Measurements from ENCODE around the gene SEZ6L2. TPM values are rescaled to one million over a fixed set of nuclear protein-coding genes. Genes with fewer than 3 reads are reported as not detected.
A peak's percentile ranks its signal among the peaks of the same experiment; 100 is the strongest.

SEZ6L2 gene
- total RNA-seq, 1 donor from 2014 or later: 0.21 TPM

DNA sequence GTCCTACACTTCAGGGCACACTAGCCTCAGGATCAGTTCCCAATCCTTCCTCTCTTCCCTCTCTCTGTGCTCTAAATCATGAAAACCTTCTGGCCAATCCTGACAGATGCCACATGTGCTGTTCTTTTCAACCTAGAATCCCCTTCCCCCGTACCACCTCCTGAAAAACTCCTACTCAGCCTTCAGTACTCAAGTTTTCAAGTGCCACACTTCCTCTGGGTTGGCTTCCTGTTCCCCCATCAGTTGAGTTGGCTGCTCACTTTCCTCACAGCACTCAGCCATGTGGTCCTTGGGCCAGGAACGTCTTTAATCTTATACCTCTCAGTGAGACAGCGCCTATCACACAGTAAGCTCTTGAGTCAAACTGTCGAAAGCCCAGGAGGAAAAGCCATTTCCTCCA is 4.2 kb upstream of the SEZ6L2 start:
- Histone ChIP-seq H3K36me3 (no peaks in the 10 kb centered on the region), H3K4me3 (no peak overlapping the region), H3K27ac (no peak overlapping the region), H3K4me1 (peaks cover 4 to 7% of the 10 kb centered on the region in 2 donors), H3K27me3 (no peaks in the 10 kb centered on the region), H3K9me3 (no peaks in the 10 kb centered on the region)
- intact Hi-C loops (cut with DNase I): no loop called here
- DNase-seq (ENCODE audit: low spot score in 2 of 2): no peak
- TF ChIP-seq, protein P1, sequence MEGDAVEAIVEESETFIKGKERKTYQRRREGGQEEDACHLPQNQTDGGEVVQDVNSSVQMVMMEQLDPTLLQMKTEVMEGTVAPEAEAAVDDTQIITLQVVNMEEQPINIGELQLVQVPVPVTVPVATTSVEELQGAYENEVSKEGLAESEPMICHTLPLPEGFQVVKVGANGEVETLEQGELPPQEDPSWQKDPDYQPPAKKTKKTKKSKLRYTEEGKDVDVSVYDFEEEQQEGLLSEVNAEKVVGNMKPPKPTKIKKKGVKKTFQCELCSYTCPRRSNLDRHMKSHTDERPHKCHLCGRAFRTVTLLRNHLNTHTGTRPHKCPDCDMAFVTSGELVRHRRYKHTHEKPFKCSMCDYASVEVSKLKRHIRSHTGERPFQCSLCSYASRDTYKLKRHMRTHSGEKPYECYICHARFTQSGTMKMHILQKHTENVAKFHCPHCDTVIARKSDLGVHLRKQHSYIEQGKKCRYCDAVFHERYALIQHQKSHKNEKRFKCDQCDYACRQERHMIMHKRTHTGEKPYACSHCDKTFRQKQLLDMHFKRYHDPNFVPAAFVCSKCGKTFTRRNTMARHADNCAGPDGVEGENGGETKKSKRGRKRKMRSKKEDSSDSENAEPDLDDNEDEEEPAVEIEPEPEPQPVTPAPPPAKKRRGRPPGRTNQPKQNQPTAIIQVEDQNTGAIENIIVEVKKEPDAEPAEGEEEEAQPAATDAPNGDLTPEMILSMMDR (IDR thresholded peaks at IDR 0.05): no peak

DNA sequence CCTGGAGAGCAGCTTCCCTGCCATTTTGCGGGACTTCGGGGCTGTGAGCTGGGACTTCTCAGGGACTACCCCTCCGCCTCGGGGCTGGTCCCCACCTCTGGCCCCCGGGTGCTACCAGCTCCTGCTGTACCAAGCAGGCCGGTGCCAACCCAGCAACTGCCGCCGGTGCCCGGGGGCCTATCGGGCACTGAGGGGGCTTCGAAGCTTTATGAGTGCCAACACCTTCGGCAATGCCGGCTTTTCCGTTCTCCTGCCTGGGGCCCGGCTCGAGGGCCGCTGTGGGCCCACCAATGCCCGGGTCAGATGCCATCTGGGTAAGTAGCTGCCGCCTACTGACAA is 2.2 kb upstream of the SEZ6L2 start:
- Histone ChIP-seq H3K36me3 (no peaks in the 10 kb centered on the region), H3K4me3 (no peak overlapping the region), H3K27ac (no peak overlapping the region), H3K27me3 (peaks cover 4% of the 10 kb centered on the region), H3K4me1 (peaks cover 4 to 7% of the 10 kb centered on the region in 2 donors), H3K9me3 (no peaks in the 10 kb centered on the region)
- DNase-seq (ENCODE audit: low spot score in 2 of 2): no peak
- intact Hi-C loops (cut with DNase I): no loop called here
- TF ChIP-seq, protein P1 (IDR thresholded peaks at IDR 0.05): no peak

DNA sequence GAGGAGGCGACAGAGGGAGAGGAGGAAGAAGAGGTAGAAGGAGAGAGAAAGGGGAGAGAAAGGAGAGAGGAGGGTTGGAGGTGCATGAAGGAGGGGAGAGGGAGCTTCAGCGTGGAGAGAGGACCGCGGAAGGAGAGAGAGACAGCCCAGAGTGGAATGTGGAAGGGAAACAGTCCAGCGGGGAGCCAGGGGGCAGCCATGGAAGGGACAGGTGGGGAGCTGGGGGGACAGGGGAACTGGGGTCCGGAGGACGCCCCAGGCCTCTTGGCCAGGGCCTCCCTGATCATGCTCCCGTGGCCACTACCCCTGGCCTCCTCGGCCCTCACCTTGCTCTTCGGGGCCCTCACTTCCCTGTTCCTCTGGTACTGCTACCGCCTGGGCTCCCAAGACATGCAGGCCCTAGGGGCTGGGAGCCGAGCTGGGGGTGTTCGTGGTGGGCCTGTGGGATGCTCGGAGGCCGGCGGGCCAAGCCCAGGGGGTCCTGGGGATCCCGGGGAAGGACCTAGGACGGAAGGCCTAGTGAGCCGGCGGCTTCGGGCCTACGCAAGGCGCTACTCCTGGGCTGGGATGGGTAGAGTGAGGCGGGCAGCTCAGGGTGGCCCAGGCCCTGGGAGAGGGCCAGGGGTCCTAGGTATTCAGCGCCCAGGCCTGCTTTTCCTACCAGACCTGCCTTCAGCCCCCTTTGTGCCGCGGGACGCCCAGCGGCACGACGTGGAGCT is 1.7 kb upstream of the SEZ6L2 start:
- no peak for DNase-seq (ENCODE audit: low spot score in 2 of 2)
- peaks cover 4 to 7% of the 10 kb centered on the region in 2 donors for H3K4me1 ChIP-seq
- peak overlapping the region; percentile 57 to 77 for H3K4me3 ChIP-seq
- TF ChIP-seq, protein P1 (IDR thresholded peaks at IDR 0.05): no peak
- H3K27me3 ChIP-seq: peaks cover 4% of the 10 kb centered on the region
- H3K27ac ChIP-seq: no peak overlapping the region
- intact Hi-C loops (cut with DNase I): loop anchor here (1.0 kb wide), 2 partner anchors 25 to 38 kb away; partner anchors contain the start of genes CDIPT and KCTD13
- no peaks in the 10 kb centered on the region for H3K9me3 ChIP-seq
- H3K36me3 ChIP-seq: no peaks in the 10 kb centered on the region

DNA sequence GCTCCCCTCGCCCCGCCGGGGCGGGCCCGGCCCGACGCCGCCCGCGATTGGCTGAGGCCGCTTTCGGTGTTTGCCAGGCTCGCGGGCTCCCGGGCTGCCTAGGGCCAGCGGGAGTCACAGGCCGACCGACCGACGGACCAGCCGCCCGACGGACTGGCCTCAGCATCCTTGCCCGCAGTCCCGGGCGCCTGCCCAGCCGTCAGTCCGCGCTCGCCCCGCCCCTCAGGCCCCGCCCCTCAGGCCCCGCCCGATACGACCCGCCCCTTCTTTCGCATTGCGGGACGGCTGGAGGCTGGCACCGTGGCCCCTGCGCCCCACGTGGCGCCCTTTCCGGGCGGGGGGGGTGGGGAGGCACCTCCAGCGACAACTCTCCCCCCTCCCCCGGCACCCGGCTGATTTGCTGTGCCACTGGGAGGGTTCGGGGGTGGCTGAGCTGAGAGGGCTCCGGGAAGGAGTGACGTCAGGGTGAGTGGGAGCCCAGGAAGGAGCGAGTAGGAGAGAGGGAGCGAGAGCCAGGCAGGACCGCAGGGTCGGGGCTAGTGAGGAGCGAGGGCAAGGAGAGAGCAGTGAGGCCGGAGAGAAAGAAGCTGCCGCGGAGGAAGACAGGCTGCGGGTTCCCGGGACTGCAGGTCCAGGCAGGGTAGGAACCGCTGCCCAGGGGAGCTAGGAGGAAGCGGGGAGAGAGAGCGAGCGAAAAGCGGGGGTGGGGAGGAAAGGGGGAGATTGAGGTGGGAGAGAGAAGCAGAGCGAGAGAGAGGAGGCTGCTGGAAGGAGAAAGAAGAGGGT is 945 bp upstream of the SEZ6L2 start, which contains the start of gene ASPHD1:
TSS of gene ASPHD1 (plus strand) at position 387 of the 786 bp plus-strand sequence. CDS start 484 bp downstream, outside the sequence.
- Histone ChIP-seq H3K27ac (no peak within 1 kb of the TSS), H3K27me3 (peaks cover 4% of the 10 kb centered on the region), H3K4me1 (peaks cover 4 to 7% of the 10 kb centered on the region in 2 donors), H3K36me3 (no peaks in the 10 kb centered on the region), H3K4me3 (peak within 1 kb of the TSS; percentile 57 to 77), H3K9me3 (no peaks in the 10 kb centered on the region)
- TF ChIP-seq, protein P1 (IDR thresholded peaks at IDR 0.05): no peak
- DNase-seq (ENCODE audit: low spot score in 2 of 2): peak; percentile 26 to 81
- intact Hi-C loops (cut with DNase I): loop anchor here (1.0 kb wide), 2 partner anchors 26 to 37 kb away; partner anchors contain the start of genes CDIPT and KCTD13

DNA sequence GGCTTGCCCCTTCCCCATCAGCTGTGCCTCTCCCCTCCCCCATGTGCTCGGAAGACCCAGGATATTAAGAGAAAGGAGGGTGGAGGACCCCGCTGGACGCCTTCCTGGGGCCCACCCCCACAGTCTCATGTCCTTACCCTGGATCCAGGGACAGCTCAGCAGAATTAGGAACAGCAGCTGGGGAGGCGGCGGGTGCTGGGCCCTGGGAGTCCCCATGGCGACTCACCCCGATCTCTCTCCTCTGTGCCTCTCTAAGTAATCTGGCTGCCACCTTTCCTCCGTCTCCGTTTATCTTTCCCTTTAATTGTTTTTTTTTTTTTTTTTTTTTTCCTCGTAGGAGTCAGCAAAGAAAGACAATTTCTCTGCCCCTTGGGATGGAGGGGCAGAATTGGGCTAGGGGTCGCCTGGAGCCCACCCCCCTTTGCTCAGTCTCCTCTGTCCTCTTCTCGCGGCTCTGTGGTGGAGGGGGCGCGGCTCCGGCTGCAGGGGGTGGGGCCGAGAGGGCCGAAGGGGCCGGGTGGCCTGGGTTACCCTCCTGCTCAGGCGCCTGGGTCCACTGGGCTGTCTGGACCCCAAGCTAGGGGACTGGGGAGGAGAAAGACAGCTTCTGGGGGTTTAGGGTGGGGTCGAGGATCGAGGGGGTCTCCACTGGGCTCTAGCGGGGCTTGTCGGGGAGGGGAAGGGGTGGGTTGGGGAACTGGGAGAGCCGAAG is 390 bp downstream of the SEZ6L2 start:
- Histone ChIP-seq H3K27me3 (peaks cover 4% of the 10 kb centered on the region), H3K4me3 (no peak overlapping the region), H3K9me3 (no peaks in the 10 kb centered on the region), H3K4me1 (peaks cover 4 to 7% of the 10 kb centered on the region in 2 donors), H3K27ac (no peak overlapping the region), H3K36me3 (no peaks in the 10 kb centered on the region)
- intact Hi-C loops (cut with DNase I): no loop called here
- DNase-seq (ENCODE audit: low spot score in 2 of 2): no peak
- TF ChIP-seq, protein P1 (IDR thresholded peaks at IDR 0.05): no peak
